ENCODE results near the gene BRINP3. TPM values are rescaled to one million over a fixed set of nuclear protein-coding genes. Genes with fewer than 3 reads are reported as not detected.

The BRINP3 gene
- total and polyA plus RNA-seq, 2 experiments from 2014 or later = not detected

GRCh38 chr1:190205713-190206112 is 272.0 kb downstream of the BRINP3 start (continued):
- TF ChIP-seq, protein P1, sequence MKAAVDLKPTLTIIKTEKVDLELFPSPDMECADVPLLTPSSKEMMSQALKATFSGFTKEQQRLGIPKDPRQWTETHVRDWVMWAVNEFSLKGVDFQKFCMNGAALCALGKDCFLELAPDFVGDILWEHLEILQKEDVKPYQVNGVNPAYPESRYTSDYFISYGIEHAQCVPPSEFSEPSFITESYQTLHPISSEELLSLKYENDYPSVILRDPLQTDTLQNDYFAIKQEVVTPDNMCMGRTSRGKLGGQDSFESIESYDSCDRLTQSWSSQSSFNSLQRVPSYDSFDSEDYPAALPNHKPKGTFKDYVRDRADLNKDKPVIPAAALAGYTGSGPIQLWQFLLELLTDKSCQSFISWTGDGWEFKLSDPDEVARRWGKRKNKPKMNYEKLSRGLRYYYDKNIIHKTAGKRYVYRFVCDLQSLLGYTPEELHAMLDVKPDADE (IDR thresholded peaks at IDR 0.05) = no peak
- no peak for TF ChIP-seq EZH2phosphoT487 (IDR thresholded peaks at IDR 0.05; ENCODE audit: unreplicated experiment)

GRCh38 chr1:190196020-190196419 is 281.6 kb downstream of the BRINP3 start:
- no peaks in the 10 kb centered on the region for H3K27me3 Mint-ChIP-seq (ENCODE audit: insufficient read depth, low read depth, poor library complexity)
- Histone ChIP-seq H3K36me3 (ENCODE audit: insufficient read depth) (no peaks in the 10 kb centered on the region), H3K9me2 (ENCODE audit: insufficient read depth) (peaks cover 12% of the 10 kb centered on the region), H3K4me1 (ENCODE audit: insufficient read depth) (no peaks in the 10 kb centered on the region), H2AFZ (no peak overlapping the region), H3K27ac (ENCODE audit: low read depth) (no peak overlapping the region), H3K79me2 (replicated peaks; ENCODE audit: insufficient read depth) (no peaks in the 10 kb centered on the region), H3K4me3 (no peak overlapping the region), H3F3A (replicated peaks; ENCODE audit: low read depth) (no peaks in the 10 kb centered on the region), H4K20me1 (replicated peaks; ENCODE audit: insufficient read depth) (no peaks in the 10 kb centered on the region), H3K4me2 (no peak overlapping the region), H3K27me3 (ENCODE audit: insufficient read depth) (no peaks in the 10 kb centered on the region)
- H3K36me3 Mint-ChIP-seq (ENCODE audit: low read depth) = peaks cover 4% of the 10 kb centered on the region; the same call in 2 of the 3 replicates
- DNase-seq (ENCODE audit: low spot score) (no peak), ATAC-seq (no peak)
- H3K9me3 Mint-ChIP-seq = peaks cover 5% of the 10 kb centered on the region
- H3K4me1 Mint-ChIP-seq = peaks cover 10% of the 10 kb centered on the region; the same call in 2 of the 3 replicates
- H3K4me3 Mint-ChIP-seq = no peak overlapping the region
- no peak overlapping the region for H3K27ac Mint-ChIP-seq
- no peak for TF ChIP-seq EZH2 (IDR thresholded peaks at IDR 0.05; ENCODE audit: low read depth, unreplicated experiment)
- no peak for TF ChIP-seq NANOG (IDR thresholded peaks at IDR 0.05; ENCODE audit: borderline replicate concordance)
- TF ChIP-seq ZNF114 (CRISPR knock-in tag; IDR thresholded peaks at IDR 0.05) = no peak
- TF ChIP-seq, protein P2, sequence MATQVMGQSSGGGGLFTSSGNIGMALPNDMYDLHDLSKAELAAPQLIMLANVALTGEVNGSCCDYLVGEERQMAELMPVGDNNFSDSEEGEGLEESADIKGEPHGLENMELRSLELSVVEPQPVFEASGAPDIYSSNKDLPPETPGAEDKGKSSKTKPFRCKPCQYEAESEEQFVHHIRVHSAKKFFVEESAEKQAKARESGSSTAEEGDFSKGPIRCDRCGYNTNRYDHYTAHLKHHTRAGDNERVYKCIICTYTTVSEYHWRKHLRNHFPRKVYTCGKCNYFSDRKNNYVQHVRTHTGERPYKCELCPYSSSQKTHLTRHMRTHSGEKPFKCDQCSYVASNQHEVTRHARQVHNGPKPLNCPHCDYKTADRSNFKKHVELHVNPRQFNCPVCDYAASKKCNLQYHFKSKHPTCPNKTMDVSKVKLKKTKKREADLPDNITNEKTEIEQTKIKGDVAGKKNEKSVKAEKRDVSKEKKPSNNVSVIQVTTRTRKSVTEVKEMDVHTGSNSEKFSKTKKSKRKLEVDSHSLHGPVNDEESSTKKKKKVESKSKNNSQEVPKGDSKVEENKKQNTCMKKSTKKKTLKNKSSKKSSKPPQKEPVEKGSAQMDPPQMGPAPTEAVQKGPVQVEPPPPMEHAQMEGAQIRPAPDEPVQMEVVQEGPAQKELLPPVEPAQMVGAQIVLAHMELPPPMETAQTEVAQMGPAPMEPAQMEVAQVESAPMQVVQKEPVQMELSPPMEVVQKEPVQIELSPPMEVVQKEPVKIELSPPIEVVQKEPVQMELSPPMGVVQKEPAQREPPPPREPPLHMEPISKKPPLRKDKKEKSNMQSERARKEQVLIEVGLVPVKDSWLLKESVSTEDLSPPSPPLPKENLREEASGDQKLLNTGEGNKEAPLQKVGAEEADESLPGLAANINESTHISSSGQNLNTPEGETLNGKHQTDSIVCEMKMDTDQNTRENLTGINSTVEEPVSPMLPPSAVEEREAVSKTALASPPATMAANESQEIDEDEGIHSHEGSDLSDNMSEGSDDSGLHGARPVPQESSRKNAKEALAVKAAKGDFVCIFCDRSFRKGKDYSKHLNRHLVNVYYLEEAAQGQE (IDR thresholded peaks at IDR 0.05; ENCODE audit: unreplicated experiment) = no peak
- TF ChIP-seq JUNB (IDR thresholded peaks at IDR 0.05; ENCODE audit: unreplicated experiment) = no peak
- TF ChIP-seq EZH2phosphoT487 (IDR thresholded peaks at IDR 0.05; ENCODE audit: unreplicated experiment) = no peak
- TF ChIP-seq, protein P1 (IDR thresholded peaks at IDR 0.05) = no peak
- no peak for TF ChIP-seq ZNF331 (CRISPR knock-in tag; IDR thresholded peaks at IDR 0.05; ENCODE audit: low read depth)
- TF ChIP-seq CREB1 (CRISPR knock-in tag; IDR thresholded peaks at IDR 0.05; ENCODE audit: low read depth) = no peak
- no peak for TF ChIP-seq CTCF (conservative IDR thresholded peaks at IDR 0.05; ENCODE audit: low read depth in 2 of 2)
- TF ChIP-seq ZNF462 (CRISPR knock-in tag; IDR thresholded peaks at IDR 0.05) = no peak
